K562 (cell line): ENCODE measurements around the gene ALG8. TPM values are rescaled to one million over a fixed set of nuclear protein-coding genes. Genes with fewer than 3 reads are reported as not detected.

ENCODE experiments used
- ATAC-seq: fragments of 200-7000 bp; cut with Tn5 transposase; 3 replicates; pipeline ENCODE4 v1.9.1; 2020; ENCODE audit warnings: moderate library complexity
- BruUV-seq: library from RNA; stranded (reverse); fragments of 400-500 nt; replicated peaks from 2 replicates; lab custom pipeline; 2021; lab: Mats Ljungman, UMichigan
- CTCF ChIA-PET: fragments of 300-600 bp; formaldehyde crosslinking; extraction: SDS; loops from one replicate; lab custom pipeline; 2021; ENCODE audit warnings: low intra/inter-chr PET ratio; lab: Yijun Ruan, JAX
- POLR2A ChIA-PET: fragments of 300-600, 350-650 bp; sonication (Branson Sonifier 250); formaldehyde crosslinking; extraction: SDS; loops from one replicate; lab custom pipeline; 2021; ENCODE audit warnings: antibody characterized with exemption, inconsistent platforms; lab: Yijun Ruan, JAX
- DNase-seq, 4 experiments: peaks; one replicate each; pipeline versions ENCODE4 v3.0.0 to v3.0.0-alpha.2; 2011 to 2018; ENCODE audit warnings: low spot score in 3 of 4, mixed read lengths in 3 of 4; ENCODE audit errors: extremely low read depth in 1 of 4
- FAIRE-seq: peaks from 2 replicates; lab custom pipeline; 2011; peaks lifted over from hg19 to GRCh38; lab: Jason Lieb, UNC
- H2AFZ ChIP-seq: 2 replicates; pipeline ENCODE4 v1.6.0; 2011; ENCODE audit warnings: low read depth, low read length, control low read depth, inconsistent platforms
- H3K27ac ChIP-seq: fragments of 200-600 bp; 3 replicates; pipeline ENCODE4 v1.8.0; 2011; ENCODE audit warnings: low read depth, mild to moderate bottlenecking, control low read depth, inconsistent platforms, low read length, moderate library complexity, mixed read lengths; ENCODE audit errors: extremely low read depth
- H3K27me3 ChIP-seq, 2 experiments: fragments of 300-600 bp in 1 of 2; 2 replicates in 1 of 2; 3 replicates in 1 of 2; pipeline versions ENCODE4 v1.6.0 to v1.8.0; 2011; ENCODE audit warnings: inconsistent platforms in 2 of 2, low read length in 2 of 2, mild to moderate bottlenecking in 1 of 2, mixed read lengths in 1 of 2, moderate library complexity in 1 of 2; ENCODE audit not compliant: control insufficient read depth in 2 of 2, insufficient read depth in 2 of 2
- H3K36me3 ChIP-seq: fragments of 300-600 bp; 3 replicates; pipeline ENCODE4 v1.8.0; 2011; ENCODE audit warnings: mild to moderate bottlenecking, low read length, inconsistent platforms; ENCODE audit not compliant: control insufficient read depth, insufficient read depth
- H3K4me1 ChIP-seq, 2 experiments: fragments of 200-600 bp in 1 of 2; replicated peaks in 1 of 2; 2 replicates in 1 of 2; 3 replicates in 1 of 2; pipeline versions ENCODE4 v1.5.1 to v1.8.0; 2011; ENCODE audit warnings: inconsistent platforms in 2 of 2, low read length in 2 of 2, mild to moderate bottlenecking in 1 of 2, mixed read lengths in 1 of 2, moderate library complexity in 1 of 2; ENCODE audit not compliant: control insufficient read depth in 2 of 2, insufficient read depth in 2 of 2
- H3K4me2 ChIP-seq: 2 replicates; pipeline ENCODE4 v1.6.1; 2011; ENCODE audit warnings: low read length, control low read depth, inconsistent platforms, mixed read lengths; ENCODE audit not compliant: insufficient read depth
- H3K4me3 ChIP-seq: fragments of 200-600 bp; sonication (generic), shearing (Covaris generic); 2 replicates; pipeline ENCODE4 v1.5.1; 2016; ENCODE audit warnings: control low read depth, inconsistent platforms
- H3K79me2 ChIP-seq: fragments of 200-600 bp; 3 replicates; pipeline ENCODE4 v1.8.0; 2011; ENCODE audit warnings: low read length, inconsistent platforms; ENCODE audit not compliant: control insufficient read depth, insufficient read depth
- H3K9ac ChIP-seq, 2 experiments: 2 replicates each; pipeline versions ENCODE4 v1.6.0 to v1.6.1; 2011; ENCODE audit warnings: low read depth in 2 of 2, low read length in 2 of 2, control low read depth in 1 of 2, inconsistent platforms in 1 of 2, mild to moderate bottlenecking in 1 of 2, mixed read lengths in 1 of 2; ENCODE audit not compliant: insufficient read depth in 1 of 2
- H3K9me1 ChIP-seq: one replicate; pipeline ENCODE4 v1.6.0; 2011; ENCODE audit warnings: inconsistent platforms, mild to moderate bottlenecking, low read length, moderate library complexity; ENCODE audit not compliant: control insufficient read depth, insufficient read depth
- H3K9me3 ChIP-seq: replicated peaks from 2 replicates; pipeline ENCODE4 v1.5.1; 2011; ENCODE audit warnings: low read depth, low read length, inconsistent platforms; ENCODE audit not compliant: control insufficient read depth, insufficient read depth
- H4K20me1 ChIP-seq: replicated peaks from 2 replicates; pipeline ENCODE4 v1.6.1; 2011; ENCODE audit warnings: low read length, inconsistent platforms, mixed read lengths; ENCODE audit not compliant: control insufficient read depth, insufficient read depth
- BHLHE40 ChIP-seq: IDR thresholded peaks from 2 replicates; pipeline ENCODE4 v1.6.1; 2011; ENCODE audit warnings: low read length, improper control_type of control experiment
- FOS ChIP-seq: IDR thresholded peaks from 3 replicates; pipeline ENCODE4 v1.6.1; 2011; ENCODE audit not compliant: insufficient read length; ENCODE audit errors: extremely low read depth
- GATAD2A ChIP-seq: fragments of 450-650 bp; IDR thresholded peaks from 2 replicates; pipeline ENCODE4 v1.6.1; 2017
- L3MBTL2 ChIP-seq: fragments of 450-650 bp; IDR thresholded peaks from 2 replicates; pipeline ENCODE4 v1.6.1; 2016; ENCODE audit warnings: mild to moderate bottlenecking, moderate library complexity
- NKRF ChIP-seq: fragments of 450-650 bp; IDR thresholded peaks from 2 replicates; pipeline ENCODE4 v1.6.1; 2016; ENCODE audit warnings: borderline replicate concordance
- POLR2AphosphoS2 ChIP-seq: IDR thresholded peaks from 2 replicates; pipeline ENCODE4 v1.6.1; 2012; ENCODE audit warnings: low read length, improper control_type of control experiment
- PPARD ChIP-seq: fragments of 250-450 bp; sonication (Bioruptor Pico); IDR thresholded peaks from 2 replicates; pipeline ENCODE4 v1.8.0; 2022; ENCODE audit warnings: inconsistent platforms, mild to moderate bottlenecking, moderate library complexity
- PTBP1 ChIP-seq: fragments of 200-400 bp; formaldehyde crosslinking; IDR thresholded peaks from 2 replicates; pipeline ENCODE4 v1.6.1; 2017; ENCODE audit warnings: low read depth, low read length
- RNF2 ChIP-seq: sonication (generic); IDR thresholded peaks from 2 replicates; pipeline ENCODE4 v1.6.1; 2016
- SAFB ChIP-seq: fragments of 200-400 bp; formaldehyde crosslinking; IDR thresholded peaks from 2 replicates; pipeline ENCODE4 v1.6.1; 2017; ENCODE audit warnings: low read depth, low read length, borderline replicate concordance
- SRF ChIP-seq, 2 experiments: fragments of 250-450, 450-650 bp in 1 of 2; sonication (Bioruptor Pico) in 1 of 2; sonication (generic) in 1 of 2; formaldehyde crosslinking; IDR thresholded peaks; 2 replicates each; pipeline versions ENCODE4 v1.5.0 to v1.5.1; 2020 to 2022; ENCODE audit warnings: mild to moderate bottlenecking in 1 of 2, missing genetic modification reagents in 1 of 2
- TCFL5 ChIP-seq: fragments of 250-450 bp; sonication (Bioruptor Pico); conservative IDR thresholded peaks from 2 replicates; pipeline ENCODE4 v1.6.1; 2021; ENCODE audit warnings: mild to moderate bottlenecking, moderate library complexity, matching md5 sums
- U2AF1 ChIP-seq: fragments of 200-400 bp; formaldehyde crosslinking; optimal IDR thresholded peaks from 2 replicates; pipeline ENCODE3; 2017; ENCODE audit warnings: mild to moderate bottlenecking, low read depth, low read length, moderate library complexity
- ZNF239 ChIP-seq: fragments of 250-450 bp; sonication (Bioruptor Pico); IDR thresholded peaks from 2 replicates; pipeline ENCODE4 v1.4.0; 2020; ENCODE audit warnings: mild to moderate bottlenecking
- ZNF354B ChIP-seq: fragments of 250-450 bp; sonication (Bioruptor Pico); IDR thresholded peaks from 2 replicates; pipeline ENCODE4 v1.4.0; 2020
- ZNF696 ChIP-seq: fragments of 250-450 bp; sonication (Bioruptor Pico); conservative IDR thresholded peaks from 2 replicates; pipeline ENCODE4 v1.4.0; 2020; ENCODE audit warnings: mild to moderate bottlenecking, moderate library complexity
- WGBS: fragments of 100-300 bp; shearing (Covaris generic); methylation state at CpG from one replicate; pipeline ENCODE4 v1.1.6; 2016; ENCODE audit warnings: low coverage, mixed read lengths; ENCODE audit not compliant: insufficient coverage; ENCODE audit errors: missing lambda C conversion rate; 5-methylcytosine and 5-hydroxymethylcytosine counted together
- in situ Hi-C: fragments of 300-500 bp; cut with MboI; formaldehyde crosslinking; loops from 4 replicates; pipeline ENCODE4 v1.15.0; 2018; ENCODE audit warnings: inconsistent platforms, mixed read lengths
- intact Hi-C: fragments of 100-400 bp; cut with micrococcal nuclease; formaldehyde crosslinking; loops from 2 replicates; pipeline ENCODE4 v1.14.2; 2022
- polyA plus RNA-seq, 8 experiments: library from polyadenylated mRNA; depleted of rRNA in 4 of 8; stranded (reverse) in 5 of 8; unstranded in 3 of 8; fragments of >200 nt; fragmentation: Nextera tagmentation in 2 of 8; fragmentation: Illumina TruSeq in 1 of 8; extraction: Ambion mirVana in 2 of 8; extraction: Trizol in 1 of 8; gene quantifications; 2 replicates each; pipeline versions ENCODE4 v1.2.1 to v1.2.3, GENCODE V29; 2011 to 2014; ENCODE audit warnings: inconsistent platforms in 1 of 8, missing spikeins in 1 of 8
- total RNA-seq, 7 experiments: library from RNA; depleted of rRNA in 6 of 7; stranded (reverse); fragments of >200 nt in 6 of 7; fragmentation: Illumina TruSeq in 2 of 7; extraction: Trizol in 2 of 7; gene quantifications; 2 replicates each; pipeline versions ENCODE4 v1.2.1 to v1.2.3, GENCODE V29; 2011 to 2021; ENCODE audit warnings: low replicate concordance in 1 of 7
- TF ChIP-seq, protein P1 (sequence below): sonication (generic); formaldehyde crosslinking; IDR thresholded peaks from 2 replicates; pipeline ENCODE4 v1.9.0; 2022; ENCODE audit warnings: mild to moderate bottlenecking, missing genetic modification reagents

ALG8 gene
- total and polyA plus RNA-seq, 9 of the 15 experiments (the other 6 are each of a cell fraction or from before 2014, with no cell fraction given), result 59.3 to 189 (median 106) TPM

DNA sequence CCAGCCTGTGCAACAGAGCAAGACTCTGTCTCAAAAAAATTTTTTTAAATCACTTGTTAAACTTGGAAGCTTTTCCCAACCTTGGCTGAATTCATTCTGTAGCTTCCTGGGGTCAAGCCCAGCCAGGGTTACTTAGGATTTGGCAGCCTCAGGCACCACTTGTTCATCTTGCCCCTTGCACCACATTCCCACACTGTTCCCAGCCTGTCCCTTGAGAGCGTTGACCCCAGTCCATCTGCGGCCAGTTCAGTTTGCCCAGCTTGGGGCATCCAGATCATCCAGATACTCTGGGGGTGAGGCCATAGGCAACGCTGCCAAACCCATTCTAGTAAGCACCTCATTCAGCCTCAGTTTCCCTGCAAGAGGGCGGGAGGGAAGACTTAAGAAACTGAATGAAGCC lies 84.5 kb downstream of the ALG8 start (continued):
- no peak for TF ChIP-seq NKRF
- TF ChIP-seq POLR2AphosphoS2, result no peak
- no peak for TF ChIP-seq RNF2
- TF ChIP-seq ZNF354B (CRISPR knock-in tag), result no peak
- TF ChIP-seq PPARD, result no peak

DNA sequence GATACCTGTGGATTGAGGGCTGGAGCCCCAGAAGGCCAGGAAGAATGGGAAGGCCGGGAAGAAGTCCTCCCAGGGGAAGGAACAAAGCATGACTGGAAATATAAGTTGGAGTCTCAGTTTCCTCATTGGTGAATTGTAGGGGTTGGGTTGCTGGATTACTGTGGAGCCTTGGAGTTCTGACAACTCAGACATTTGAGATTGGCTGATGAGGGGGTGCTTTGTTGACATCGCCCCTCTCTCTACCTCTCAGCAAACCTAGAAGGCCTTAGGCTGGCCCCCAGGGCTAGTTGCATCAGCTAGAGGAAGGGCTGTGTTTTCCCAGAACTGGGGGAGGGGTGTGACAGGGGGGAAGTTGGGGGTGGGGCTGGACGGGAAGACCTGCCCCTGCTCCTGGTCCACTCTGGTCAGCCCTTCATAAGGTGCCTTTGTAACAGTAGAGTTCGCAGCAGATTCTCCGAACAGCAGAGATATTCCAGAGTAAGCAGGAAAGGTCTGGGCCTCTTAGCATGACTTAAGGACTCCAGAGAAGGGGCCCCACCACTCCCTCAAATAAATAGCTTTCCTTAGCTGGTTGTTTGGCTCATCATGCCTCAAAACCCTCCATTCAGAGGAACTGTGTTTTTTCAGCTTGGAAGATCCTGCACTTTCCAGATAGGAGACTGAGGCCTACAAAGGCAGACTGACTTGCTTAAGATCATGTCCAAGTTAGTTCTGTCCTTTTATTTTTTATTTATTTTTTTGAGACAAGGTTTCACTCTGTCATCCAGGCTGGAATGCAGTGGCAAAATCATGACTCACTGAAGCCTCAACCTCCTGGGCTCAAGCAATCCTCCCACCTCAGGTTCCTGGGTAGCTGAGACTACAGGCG lies 88.2 kb downstream of the ALG8 start:
- Histone ChIP-seq H3K4me1 (peaks cover 21 to 34% of the 10 kb centered on the region in 2 experiments), H3K27ac (peak overlapping the region; percentile 94)
- TSS peak; percentile 94 for BruUV-seq
- TF ChIP-seq, protein P1, sequence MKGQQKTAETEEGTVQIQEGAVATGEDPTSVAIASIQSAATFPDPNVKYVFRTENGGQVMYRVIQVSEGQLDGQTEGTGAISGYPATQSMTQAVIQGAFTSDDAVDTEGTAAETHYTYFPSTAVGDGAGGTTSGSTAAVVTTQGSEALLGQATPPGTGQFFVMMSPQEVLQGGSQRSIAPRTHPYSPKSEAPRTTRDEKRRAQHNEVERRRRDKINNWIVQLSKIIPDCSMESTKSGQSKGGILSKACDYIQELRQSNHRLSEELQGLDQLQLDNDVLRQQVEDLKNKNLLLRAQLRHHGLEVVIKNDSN (CRISPR knock-in tag), result no peak
- TF ChIP-seq SAFB (no peak), TCFL5 (CRISPR knock-in tag) (0 out of 2 replicates have a peak, but pooled peaks have one; percentile 49), ZNF696 (CRISPR knock-in tag) (no peak), L3MBTL2 (peak; percentile 55; the same call in 1 of the 2 replicates), GATAD2A (0 out of 2 replicates have a peak, but pooled peaks have one; percentile 11), SRF (CRISPR knock-in tag; IDR thresholded peaks at IDR 0.05) (no peak), PTBP1 (no peak), BHLHE40 (no peak), FOS (no peak), ZNF239 (CRISPR knock-in tag) (peak; percentile 49), U2AF1 (no peak)

More for the DNA sequence above, 88.2 kb downstream of the ALG8 start:
- no peaks in the 10 kb centered on the region for H3K27me3 ChIP-seq
- ChIA-PET POLR2A (interaction anchor here (0.7 to 1.1 kb wide), 8 partner anchors 10 to 37 kb away, joined by 3 to 5 read pairs (median 3); no protein-coding TSS in a partner anchor), CTCF (no interaction called here)
- H3K9ac ChIP-seq, result peak overlapping the region; percentile 67 to 80; a peak in 3 of 4 replicates
- FAIRE-seq, result peak; percentile 90
- intact Hi-C loops, result loop anchor here (1.0 to 5.0 kb wide), 2 partner anchors 27 to 136 kb away; partner anchors contain the start of genes KCTD21 and USP35
- peak; percentile 88 for ATAC-seq
- 13% methylated on average over 5 of the region's 6 CpGs for WGBS
- peak overlapping the region; percentile 69 for H2AFZ ChIP-seq
- no peaks in the 10 kb centered on the region for H3K79me2 ChIP-seq
- H3K9me3 ChIP-seq, result no peaks in the 10 kb centered on the region
- peak; percentile 84 to 94 (median 90) for DNase-seq
- H3K4me3 ChIP-seq, result no peak overlapping the region
- peak overlapping the region; percentile 62 for H3K4me2 ChIP-seq
- in situ Hi-C loops, result no loop called here
- H3K36me3 ChIP-seq, result no peaks in the 10 kb centered on the region
- no peaks in the 10 kb centered on the region for H4K20me1 ChIP-seq
- no peaks in the 10 kb centered on the region for H3K9me1 ChIP-seq
